Activated CD4-positive, CD25-positive, alpha-beta regulatory T cell treated with anti-CD3 and anti-CD28 coated beads, Interleukin-2, amount 50 U/mL, for 16 hours (primary cell): Measurements from ENCODE around the gene POC1B.
A peak's percentile ranks its signal among the peaks of the same experiment; 100 is the strongest.

Source experiments
- DNase-seq: peaks from one replicate; pipeline ENCODE4 v3.0.0-alpha.2; 2020; ENCODE audit warnings: low read depth, low spot score

POC1B gene

GRCh38 chr12:89539426-89540223 is 13.8 kb upstream of the POC1B start:
- no peak for DNase-seq

- no peak for DNase-seq
These were observed 13.1 kb upstream of the POC1B start for GRCh38 chr12:89538897-89539296.

GRCh38 chr12:89537389-89537788 is 11.5 kb upstream of the POC1B start:
- DNase-seq = no peak

GRCh38 chr12:89529738-89530137 is 3.9 kb upstream of the POC1B start:
- DNase-seq = no peak

- DNase-seq = no peak
These were observed 2.6 kb upstream of the POC1B start for GRCh38 chr12:89528434-89528833.

- DNase-seq = peak; percentile 1
These were observed 483 bp downstream of the POC1B start for GRCh38 chr12:89525305-89525823.

- DNase-seq = peak; percentile 49
These were observed 1.1 kb downstream of the POC1B start, which contains the start of gene GALNT4 for GRCh38 chr12:89524541-89525304. GALNT4 (minus strand) TSS chr12:89524796; CDS start chr12:89524549, 247 bp downstream.

GRCh38 chr12:89523843-89524540 is 1.9 kb downstream of the POC1B start:
- DNase-seq = no peak

GRCh38 chr12:89523393-89523792 is 2.5 kb downstream of the POC1B start:
- DNase-seq = no peak

GRCh38 chr12:89521364-89522223 is 4.3 kb downstream of the POC1B start:
- no peak for DNase-seq

- no peak for DNase-seq
These were observed 8.1 kb downstream of the POC1B start for GRCh38 chr12:89517720-89518119.

- no peak for DNase-seq
These were observed 9.2 kb downstream of the POC1B start for GRCh38 chr12:89516633-89517032.

GRCh38 chr12:89514751-89515150 is 11.1 kb downstream of the POC1B start:
- DNase-seq = no peak

- DNase-seq = no peak
These were observed 12.3 kb downstream of the POC1B start for GRCh38 chr12:89513544-89513943.

GRCh38 chr12:89507015-89507824 is 18.6 kb downstream of the POC1B start:
- DNase-seq = no peak

GRCh38 chr12:89506050-89506449 is 19.8 kb downstream of the POC1B start:
- no peak for DNase-seq

- DNase-seq = no peak
These were observed 21.1 kb downstream of the POC1B start for GRCh38 chr12:89504560-89505346.

- DNase-seq = no peak
These were observed 24.1 kb downstream of the POC1B start for GRCh38 chr12:89501793-89502192.

- DNase-seq = no peak
These were observed 26.0 kb downstream of the POC1B start for GRCh38 chr12:89499857-89500256.
